HG03378 (cell line): ENCODE results near the gene CSF3R.
"Not testable (repeated sequence)": the region's sequence is repeated elsewhere in the genome, so short reads cannot be mapped to it uniquely, and the experiment has no call there.

ENCODE experiments used
- ATAC-seq: cut with Tn5 transposase; IDR thresholded peaks from one replicate; pipeline ENCODE4 v1.9.1; 2021; ENCODE audit warnings: mild to moderate bottlenecking, moderate library complexity; ENCODE audit not compliant: unreplicated experiment

The CSF3R gene

GRCh38 chr1:36484099-36484498 lies 1.4 kb upstream of the CSF3R start:
- ATAC-seq: no peak

DNA sequence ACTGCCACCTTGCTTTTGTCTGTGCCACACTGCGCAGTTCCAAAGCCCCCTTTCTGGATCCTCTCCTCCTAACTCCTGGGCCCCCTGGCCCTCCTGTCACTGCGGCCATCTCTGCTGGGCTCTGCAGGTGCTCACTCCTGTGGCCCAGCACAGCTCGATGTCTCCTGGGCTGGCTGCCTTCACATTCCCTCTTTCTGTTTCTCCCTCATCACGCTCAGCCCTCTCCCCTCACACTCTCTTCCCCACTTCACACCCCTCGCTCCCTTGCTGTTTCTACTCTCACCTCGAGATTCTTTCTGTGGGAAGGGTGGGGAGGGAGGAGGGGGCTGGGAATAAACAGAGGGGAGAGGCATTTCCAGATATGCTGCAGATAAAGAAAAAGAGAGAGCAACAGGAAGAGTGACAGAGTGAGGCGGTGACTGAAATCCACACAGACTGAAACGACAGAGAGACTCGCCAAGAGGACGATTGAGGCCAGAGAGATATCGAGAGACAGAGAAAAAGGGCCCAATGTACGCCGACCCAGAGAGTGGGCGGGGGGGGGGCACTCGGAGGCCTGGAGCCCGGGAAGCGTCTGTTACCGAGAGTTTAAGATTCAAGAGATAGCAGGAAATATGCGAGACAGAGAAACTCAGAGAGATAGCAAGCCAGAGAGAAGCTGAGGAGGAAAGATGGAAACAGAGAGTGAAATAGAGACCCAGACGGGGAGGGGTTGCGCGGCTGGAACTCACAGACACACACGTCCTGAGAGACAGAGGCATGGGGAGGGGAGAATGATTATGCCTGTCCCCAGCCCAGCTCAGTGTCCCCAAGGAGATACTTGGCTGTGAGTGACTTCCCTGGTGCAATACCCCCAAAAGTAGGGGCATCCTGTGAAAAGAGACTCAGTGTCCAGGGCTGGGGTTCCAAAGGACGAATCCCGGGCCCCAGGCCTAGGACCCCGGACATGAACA lies 666 bp downstream of the CSF3R start:
- no peak for ATAC-seq

DNA sequence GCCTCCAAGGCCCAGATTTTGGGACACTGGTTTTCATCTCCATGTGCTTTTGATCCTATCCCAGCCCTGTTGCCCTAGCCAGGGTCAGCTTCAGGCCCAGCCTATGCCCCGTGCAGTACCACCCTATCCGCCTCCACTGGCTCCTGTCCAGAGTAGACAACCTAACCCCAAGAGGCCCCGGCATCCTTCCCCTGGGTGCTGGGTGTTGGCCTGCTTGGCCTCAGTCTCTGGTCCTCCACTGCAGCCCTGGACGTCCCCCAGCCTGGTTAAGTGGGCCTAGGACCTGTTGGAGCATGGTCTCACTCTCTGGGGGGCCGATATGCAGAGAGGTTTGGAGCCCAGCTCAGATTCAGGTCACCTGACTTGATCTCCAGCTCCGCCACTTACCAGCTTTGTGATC lies 1.6 kb downstream of the CSF3R start:
- ATAC-seq: no peak

DNA sequence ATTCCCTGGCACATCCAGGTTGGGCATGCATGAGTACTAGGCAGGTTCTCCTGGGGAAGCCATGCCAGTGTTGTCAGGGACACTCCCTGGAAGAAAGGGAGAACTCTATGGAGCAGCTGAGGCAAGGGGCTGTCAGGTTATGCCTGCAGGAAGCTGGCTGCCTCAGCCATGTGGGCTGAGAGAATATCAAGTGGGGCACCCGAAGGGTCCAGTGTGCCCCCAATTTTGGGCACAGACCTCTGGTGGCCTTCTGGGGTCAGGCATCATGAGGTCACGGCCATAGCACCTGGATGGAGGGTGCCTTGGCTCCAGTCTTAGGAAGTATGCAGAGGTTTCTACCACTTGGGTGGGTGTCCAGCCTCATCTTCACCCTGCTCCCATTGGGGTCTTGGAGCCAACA lies 2.6 kb downstream of the CSF3R start:
- no peak for ATAC-seq

DNA sequence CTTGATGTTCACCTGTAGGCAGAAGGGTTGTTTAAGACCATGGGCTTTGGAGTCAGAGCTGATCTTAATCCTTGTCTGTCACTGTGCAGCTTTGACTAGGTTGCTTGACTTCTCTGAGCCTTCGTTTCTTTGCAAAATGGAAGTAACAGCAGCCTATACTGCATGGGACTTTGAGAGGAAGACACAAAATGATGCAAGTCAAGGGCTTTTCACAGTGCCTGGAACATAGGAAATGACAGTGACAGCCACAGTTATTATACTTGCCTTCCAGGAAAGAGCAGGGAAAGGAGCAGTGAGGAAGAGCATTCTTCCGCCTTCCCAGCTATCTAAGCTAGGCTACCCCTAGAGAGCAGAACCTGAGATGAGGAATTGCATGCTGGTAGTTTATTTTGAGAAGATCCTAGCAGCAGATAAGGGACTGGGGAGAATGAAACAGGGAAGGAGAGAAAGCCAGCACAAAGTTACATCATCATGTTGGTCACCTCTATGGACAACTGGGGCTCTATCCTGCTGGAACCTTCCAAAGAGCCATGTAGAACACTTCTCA lies 3.1 kb downstream of the CSF3R start:
- no peak for ATAC-seq

DNA sequence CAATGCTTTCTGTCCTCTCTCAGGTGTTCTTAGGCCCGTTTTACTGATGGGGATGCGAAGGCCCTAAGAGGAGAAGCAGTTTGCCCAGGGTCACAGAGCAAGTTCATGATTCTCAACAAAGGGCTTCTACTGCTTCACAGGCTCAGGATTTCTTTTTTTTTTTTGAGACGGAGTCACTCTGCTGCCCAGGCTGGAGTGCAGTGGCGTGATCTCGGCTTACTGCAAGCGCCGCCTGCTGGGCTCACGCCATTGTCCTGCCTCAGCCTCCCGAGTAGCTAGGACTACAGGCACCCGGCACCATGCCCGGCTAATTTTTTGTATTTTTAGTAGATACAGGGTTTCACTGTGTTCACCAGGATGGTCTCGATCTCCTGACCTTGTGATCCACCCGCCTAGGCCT lies 5.1 kb downstream of the CSF3R start:
- ATAC-seq: not testable (repeated sequence)

DNA sequence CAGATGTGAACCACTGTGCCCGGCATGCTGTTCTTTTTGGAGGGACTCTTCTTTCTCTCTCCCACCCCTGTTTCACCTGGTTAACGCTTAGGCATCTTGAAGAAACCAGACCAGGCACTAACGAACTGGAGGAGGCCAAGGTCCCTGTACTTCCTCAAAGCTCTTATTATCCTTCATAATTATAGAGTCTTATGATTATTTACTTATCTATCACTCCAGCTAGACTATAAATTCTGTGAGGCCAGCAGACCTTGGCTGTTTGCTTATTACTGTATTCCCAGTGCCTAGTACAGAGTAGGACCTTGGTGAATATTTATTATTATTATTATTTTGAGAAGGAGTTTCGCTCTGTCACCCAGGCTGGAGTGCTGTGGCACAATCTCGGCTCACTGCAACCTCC lies 5.8 kb downstream of the CSF3R start:
- ATAC-seq: no peak

- no peak for ATAC-seq
Observed at GRCh38 chr1:36475910-36476604, 6.7 kb downstream of the CSF3R start.

DNA sequence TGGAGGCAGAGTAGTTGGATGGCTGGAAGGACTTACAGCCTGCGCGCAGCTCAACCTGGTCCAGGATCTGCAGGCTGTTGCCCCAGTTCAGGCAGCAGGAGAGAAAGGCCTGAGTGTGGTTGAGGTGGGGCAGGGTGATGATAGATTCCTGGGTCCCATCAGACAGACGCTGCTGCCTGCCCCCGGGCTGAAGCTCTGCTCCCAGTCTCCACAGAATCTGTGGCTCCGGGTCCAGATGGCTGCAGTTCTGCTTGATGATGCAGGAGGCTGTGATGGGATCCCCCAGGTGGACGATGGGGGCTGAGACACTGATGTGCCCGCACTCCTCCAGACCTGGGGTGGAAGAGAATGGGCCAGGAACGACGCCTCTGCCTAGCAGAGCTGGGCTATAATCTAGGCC lies 7.4 kb downstream of the CSF3R start:
- ATAC-seq: no peak

DNA sequence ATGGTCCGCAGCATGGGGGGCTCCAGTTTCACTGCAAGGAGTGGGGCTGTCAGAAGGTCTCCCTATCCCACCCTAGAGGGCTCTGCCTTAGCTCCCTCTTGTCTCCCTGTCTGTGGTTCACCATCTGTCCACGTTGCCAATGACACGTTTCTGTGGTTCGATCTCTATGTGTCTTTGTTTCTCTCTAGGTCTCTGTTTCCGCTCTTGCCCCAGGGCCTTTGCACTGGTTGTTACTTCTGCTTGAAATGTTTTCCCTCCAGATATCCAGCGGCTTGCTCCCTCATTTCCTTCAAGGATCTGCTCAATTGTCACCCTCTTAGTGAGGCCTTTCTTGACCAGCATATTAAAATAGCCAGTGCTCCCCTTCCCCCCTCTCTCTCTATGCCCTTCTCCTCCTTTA lies 10.1 kb downstream of the CSF3R start:
- no peak for ATAC-seq

DNA sequence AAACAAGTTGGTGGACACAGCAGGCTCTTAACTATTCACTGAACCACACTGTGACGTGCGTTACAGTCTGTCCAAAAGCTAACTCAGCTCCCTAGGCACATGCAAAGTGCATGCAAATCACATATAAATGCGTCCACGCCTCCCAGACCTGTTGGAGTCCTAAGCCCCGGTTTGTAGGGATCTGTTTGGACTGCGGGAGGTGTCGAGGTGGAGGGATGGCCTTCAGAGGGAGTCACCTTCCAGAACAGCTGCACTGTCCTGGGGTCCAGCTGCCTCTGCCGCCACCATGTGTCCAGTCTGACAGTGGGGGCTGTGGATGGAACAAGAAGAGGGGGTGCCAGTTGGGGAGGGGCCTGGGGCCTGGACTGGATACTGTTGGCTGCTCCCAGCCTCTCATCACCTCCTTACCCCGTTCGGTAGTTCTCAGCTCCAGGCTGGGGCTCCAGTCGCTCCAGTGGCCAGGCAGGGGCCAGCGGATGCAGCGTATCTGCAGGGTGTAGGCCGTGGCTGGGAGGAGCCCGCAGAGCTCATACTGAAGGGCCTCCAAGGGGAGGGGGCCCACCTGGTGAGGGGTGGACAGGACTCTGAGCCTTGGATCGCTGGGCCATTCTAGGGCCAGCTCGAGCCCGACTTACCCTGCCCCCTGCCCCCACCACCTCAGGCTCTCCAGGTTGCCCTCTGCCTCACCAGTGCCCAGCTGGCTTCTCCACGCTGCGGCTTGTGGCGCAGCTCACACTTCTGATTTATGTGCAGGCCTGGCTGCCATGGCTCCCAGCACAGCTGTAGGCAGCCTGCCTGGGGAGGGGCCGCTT lies 10.7 kb downstream of the CSF3R start:
- no peak for ATAC-seq

DNA sequence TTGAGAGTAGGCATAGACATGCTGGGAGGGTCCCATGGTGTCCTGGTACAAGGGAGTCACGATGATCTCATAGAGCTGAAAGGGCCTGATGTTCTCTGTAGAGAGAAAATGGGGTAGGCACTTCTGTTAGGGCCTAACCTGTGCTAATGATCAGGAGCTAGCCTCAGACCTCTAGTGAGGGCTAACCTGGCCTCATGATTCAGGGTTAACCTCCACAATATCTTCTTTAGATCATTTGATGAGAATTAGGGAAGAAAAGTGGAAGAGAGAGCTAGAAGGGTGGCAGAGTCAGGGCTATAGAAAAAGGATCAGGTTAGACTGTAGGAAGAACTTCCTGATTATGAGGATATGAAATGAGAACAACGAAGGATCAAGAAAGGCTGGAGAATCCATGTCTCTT lies 13.6 kb downstream of the CSF3R start:
- ATAC-seq: no peak

DNA sequence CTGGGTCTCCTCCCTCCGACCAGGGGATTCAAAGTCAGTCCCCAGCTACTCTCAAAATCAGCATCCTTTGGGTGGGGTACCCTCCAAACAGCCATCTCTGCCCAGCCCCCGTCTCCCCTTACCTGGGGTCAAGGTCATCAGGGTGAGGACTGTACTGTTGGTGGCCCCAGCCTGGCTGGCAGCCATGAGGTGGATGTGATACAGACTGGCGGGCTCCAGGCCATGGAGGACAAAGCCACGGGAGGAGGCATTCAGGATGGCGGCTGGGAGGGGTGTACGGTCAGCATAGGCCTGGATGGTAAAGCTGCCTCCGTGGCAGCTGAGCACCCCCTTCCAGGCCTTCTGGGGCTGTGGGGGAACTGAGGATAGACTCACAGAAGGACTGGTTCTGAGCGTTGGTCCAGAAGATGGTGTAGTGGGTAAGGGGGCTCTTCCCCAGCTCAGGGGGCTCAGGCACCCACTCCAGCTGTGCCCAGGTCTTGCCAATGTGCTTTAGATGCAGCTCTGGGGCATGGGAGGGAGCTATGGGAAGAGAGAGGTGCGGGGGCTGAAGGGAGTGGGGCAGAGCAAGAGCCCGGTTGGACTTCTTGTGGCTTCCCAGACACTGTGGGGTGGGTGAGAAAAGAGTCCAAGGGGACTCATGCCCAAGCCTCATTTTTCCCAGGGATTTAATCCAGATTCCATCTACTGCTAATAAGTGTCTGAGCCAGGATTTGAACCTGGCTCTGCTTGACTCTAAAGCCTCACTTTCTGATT lies 14.8 kb downstream of the CSF3R start:
- ATAC-seq: no peak

GRCh38 chr1:36467027-36467410 lies 15.7 kb downstream of the CSF3R start:
- ATAC-seq: no peak

DNA sequence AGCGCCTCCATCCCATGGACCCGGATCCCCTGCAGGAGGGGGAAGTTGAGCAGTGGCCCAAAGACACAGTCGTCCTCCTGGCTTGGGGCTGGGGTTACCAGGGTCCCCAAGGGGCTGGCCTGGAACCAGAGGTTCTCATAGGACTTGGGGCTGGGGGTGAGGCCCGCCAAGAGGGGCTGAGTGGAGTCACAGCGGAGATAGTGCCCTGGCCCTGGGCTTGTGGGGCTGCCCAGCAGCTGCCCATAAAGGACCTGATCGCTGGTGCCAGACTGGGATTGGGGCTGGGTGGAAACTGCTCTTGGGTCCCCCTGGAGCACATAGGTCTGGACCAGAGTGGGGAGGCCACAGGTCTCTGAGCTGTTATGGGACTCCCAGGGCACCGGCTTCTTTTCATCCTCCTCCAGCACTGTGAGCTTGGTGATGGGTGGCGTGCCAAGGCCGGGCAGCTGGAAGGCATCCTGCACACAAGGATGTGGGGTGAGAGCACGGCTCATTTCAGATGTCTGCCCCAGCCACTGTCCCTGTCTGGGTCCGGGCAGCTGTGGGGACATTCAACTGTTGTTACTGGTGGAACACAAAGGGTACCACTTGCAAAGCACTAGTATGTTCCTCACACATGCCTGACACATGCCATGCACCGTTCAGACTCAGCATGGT lies 16.2 kb downstream of the CSF3R start:
- no peak for ATAC-seq

GRCh38 chr1:36465731-36466369 lies 16.9 kb downstream of the CSF3R start:
- no peak for ATAC-seq

DNA sequence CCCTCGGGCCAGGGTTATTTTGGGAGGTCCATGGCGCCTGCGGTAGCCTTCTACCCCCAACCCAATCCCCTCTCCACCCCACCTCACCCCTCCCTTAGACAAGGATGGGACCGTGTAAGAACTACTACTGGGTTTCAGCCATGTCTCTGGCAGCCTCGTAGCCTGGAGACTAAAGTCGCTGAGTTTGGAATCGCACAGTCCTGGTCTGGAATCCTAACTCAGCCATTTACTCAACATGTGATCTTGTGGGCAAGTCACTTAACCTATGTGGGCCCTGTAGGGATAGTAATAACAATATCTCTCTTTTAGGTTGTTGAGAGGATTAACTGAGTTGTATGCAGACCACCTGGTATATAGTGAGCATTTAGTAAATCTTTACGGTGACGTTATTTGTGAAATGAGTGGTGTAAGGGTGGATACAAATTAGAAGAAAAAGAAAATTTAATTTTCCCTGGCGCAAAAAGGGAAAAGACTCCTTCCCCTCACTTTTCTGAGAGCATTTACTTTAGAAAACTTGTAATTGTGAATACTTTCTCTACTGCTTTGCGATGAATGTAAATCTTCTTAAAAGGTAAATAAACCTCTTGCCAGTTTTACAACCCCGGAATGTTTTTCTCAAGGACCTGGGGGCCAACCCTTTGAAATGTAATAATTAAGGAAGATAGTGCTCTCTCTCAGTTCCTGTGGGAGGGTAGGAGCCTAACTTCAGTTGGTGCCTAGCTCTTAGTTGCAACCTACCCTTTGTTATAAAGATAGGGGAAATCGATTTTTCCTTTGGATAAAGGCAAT lies 17.9 kb downstream of the CSF3R start:
- ATAC-seq: peak; percentile 23

DNA sequence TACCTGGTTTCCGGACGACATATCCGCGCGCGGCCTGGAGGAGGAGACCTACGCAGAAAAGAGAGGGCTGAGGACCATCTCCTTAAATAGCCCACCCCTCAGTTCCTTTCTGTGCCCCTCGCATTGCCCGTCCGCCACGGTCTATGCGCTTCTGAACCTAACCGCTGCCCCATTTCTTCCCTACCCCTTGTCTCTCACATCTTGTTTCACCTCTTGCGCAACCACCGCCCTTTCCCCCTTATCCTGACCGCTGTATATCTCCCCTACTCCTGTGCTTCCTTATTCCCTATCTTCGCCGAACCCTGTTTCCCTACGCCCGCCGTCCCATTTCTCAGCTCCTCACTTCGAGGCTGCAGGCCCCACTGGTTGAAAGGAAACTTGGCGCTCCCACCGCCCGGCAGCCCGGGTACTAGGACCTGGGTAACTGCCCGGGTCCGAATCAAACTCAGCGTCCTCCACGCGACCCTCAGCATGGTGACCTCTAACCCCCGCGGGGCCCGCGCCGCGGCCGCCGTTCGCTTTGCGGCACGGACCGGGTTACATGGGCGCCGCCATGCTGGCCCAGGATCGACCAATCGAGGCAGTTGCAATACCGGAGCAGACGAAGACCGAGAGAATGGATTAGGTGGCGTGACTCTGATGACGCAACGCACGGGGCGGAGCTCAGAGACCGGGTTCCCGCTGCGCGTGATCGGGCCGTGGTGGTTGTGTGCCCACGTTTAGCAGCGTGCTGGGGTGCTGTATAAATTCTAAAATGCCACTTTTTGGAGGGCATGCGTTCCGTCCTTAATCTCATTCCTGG lies 18.7 kb downstream of the CSF3R start, which contains the start of gene MRPS15:
Gene MRPS15, minus strand, starts transcription at position 582 of the 802 bp plus-strand sequence. Its CDS starts 109 bp downstream, at position 473.
- peak; percentile 85 for ATAC-seq
